ENCODE data around the gene MAGEB10.

DNA sequence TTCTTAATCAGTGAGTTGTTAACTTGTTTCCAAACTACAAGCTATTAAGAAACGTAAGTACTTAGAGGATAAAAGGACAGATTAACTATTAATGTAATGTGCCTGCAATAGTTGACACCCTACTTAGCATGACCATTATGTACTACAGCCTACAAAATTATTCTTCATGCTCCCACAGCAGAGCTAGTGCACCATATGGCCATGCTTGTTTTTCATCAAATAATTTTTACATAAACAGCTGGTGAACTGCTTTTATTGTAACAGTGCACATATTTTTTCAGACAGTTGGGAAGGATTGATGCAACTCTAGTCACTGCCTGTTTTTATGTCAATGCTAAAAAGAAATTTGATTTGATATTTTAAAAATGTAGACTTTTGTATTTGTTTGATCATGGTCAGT, 10.2 kb upstream of the MAGEB10 start:
- TF ChIP-seq, protein P1, sequence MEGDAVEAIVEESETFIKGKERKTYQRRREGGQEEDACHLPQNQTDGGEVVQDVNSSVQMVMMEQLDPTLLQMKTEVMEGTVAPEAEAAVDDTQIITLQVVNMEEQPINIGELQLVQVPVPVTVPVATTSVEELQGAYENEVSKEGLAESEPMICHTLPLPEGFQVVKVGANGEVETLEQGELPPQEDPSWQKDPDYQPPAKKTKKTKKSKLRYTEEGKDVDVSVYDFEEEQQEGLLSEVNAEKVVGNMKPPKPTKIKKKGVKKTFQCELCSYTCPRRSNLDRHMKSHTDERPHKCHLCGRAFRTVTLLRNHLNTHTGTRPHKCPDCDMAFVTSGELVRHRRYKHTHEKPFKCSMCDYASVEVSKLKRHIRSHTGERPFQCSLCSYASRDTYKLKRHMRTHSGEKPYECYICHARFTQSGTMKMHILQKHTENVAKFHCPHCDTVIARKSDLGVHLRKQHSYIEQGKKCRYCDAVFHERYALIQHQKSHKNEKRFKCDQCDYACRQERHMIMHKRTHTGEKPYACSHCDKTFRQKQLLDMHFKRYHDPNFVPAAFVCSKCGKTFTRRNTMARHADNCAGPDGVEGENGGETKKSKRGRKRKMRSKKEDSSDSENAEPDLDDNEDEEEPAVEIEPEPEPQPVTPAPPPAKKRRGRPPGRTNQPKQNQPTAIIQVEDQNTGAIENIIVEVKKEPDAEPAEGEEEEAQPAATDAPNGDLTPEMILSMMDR (IDR thresholded peaks at IDR 0.05), result no peak
- no peak for TF ChIP-seq POLR2A (IDR thresholded peaks at IDR 0.05)
